ENCODE measurements around the gene SUGCT. TPM values are rescaled to one million over a fixed set of nuclear protein-coding genes. Genes with fewer than 3 reads are reported as not detected.

SUGCT gene
- polyA plus RNA-seq, 1 of the 3 experiments (the other 2 are of a cell fraction), result 53.7 TPM

DNA sequence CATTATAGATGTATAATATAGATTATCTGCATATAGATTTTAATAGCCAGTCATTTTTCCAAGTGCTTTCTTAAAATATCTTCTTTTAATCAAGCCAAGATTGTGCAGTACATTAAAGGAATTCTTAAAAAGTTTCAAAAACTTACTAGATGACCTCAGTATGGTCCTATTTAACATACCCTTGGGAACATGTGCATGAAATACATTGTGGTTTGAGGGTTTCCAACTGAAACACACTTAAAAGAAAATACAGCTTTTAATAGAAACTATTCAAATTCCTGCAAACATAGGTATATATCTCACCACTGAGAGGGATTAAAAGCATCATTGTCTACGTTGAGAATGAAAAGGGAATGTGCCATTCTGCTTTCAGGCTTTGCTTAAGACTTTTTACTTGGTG is 364.9 kb downstream of the SUGCT start:
- ChIA-PET CTCF (interaction anchor here (3.6 kb wide), 1 partner anchor 16 kb away, joined by 15 read pairs; no protein-coding TSS in a partner anchor), POLR2A (no interaction called here)
- Histone ChIP-seq H3K4me2 (no peak overlapping the region), H3K27me3 (ENCODE audit: insufficient read depth) (no peaks in the 10 kb centered on the region), H2AFZ (ENCODE audit: low read depth) (no peak overlapping the region), H3K79me2 (ENCODE audit: insufficient read depth) (peaks cover 52% of the 10 kb centered on the region), H3K9ac (no peak overlapping the region; the same call in 1 of the 2 replicates), H3K9me3 (peaks cover 12% of the 10 kb centered on the region; the same call in 1 of the 2 replicates), H3K36me3 (replicated peaks in 1 of 2; ENCODE audit: control insufficient read depth in 1 of 2, insufficient read depth in 2 of 2, low read length in 1 of 2) (peaks cover 43 to 99% of the 10 kb centered on the region in 2 experiments), H3K27ac (ENCODE audit: low read depth in 2 of 2, low read length in 1 of 2) (peak overlapping the region; percentile 56 to 95), H3F3A (replicated peaks; ENCODE audit: insufficient read depth) (peaks cover 53% of the 10 kb centered on the region), H3K4me1 (ENCODE audit: control insufficient read depth in 1 of 2, insufficient read depth in 2 of 2, low read depth in 1 of 2, low read length in 1 of 2) (peaks cover 0 to 2% of the 10 kb centered on the region in 2 experiments; a peak in 2 of 4 replicates), H3K9me2 (no peaks in the 10 kb centered on the region), H4K20me1 (ENCODE audit: insufficient read depth) (no peaks in the 10 kb centered on the region), H3K4me3 (ENCODE audit: low read depth in 2 of 2, low read length in 1 of 2) (no peak overlapping the region)
- WGBS (ENCODE audit: low lambda C conversion rate), result 28% methylated on average over 1 of the region's 1 CpG
- DNase-seq, result no peak
- TF ChIP-seq REST (IDR thresholded peaks at IDR 0.05; ENCODE audit: low read depth, low read length) (no peak), MEF2A (IDR thresholded peaks at IDR 0.05; ENCODE audit: borderline replicate concordance, low read depth) (peak; percentile 63; the same call in 1 of the 2 replicates), ZBTB33 (IDR thresholded peaks at IDR 0.05; ENCODE audit: borderline replicate concordance, low read depth) (no peak), FOXJ3 (CRISPR knock-in tag; IDR thresholded peaks at IDR 0.05) (no peak), GATA2 (CRISPR knock-in tag; IDR thresholded peaks at IDR 0.05) (no peak), GABPA (IDR thresholded peaks at IDR 0.05; ENCODE audit: low read depth) (no peak), SMC3 (IDR thresholded peaks at IDR 0.05; ENCODE audit: low read depth, low read length) (no peak), SIN3A (IDR thresholded peaks at IDR 0.05; ENCODE audit: borderline replicate concordance, low read depth, low read length) (no peak), FOSL2 (IDR thresholded peaks at IDR 0.05; ENCODE audit: borderline replicate concordance, low read depth) (peak; percentile 6; the same call in 1 of the 2 replicates), ELF1 (IDR thresholded peaks at IDR 0.05) (no peak), RAD21 (IDR thresholded peaks at IDR 0.05; ENCODE audit: low read length) (no peak), NRF1 (IDR thresholded peaks at IDR 0.05; ENCODE audit: low read depth, low read length) (no peak), IRF3 (IDR thresholded peaks at IDR 0.05; ENCODE audit: low read depth, low read length) (no peak), EP300 (IDR thresholded peaks at IDR 0.05; ENCODE audit: borderline replicate concordance in 1 of 2, low read depth in 1 of 2, low read length in 1 of 2) (peak in 1 of 2 experiments; percentile 90; a peak in 2 of 4 replicates), TCF12 (IDR thresholded peaks at IDR 0.05) (peak; percentile 88), RCOR1 (IDR thresholded peaks at IDR 0.05; ENCODE audit: low read length) (no peak), RFX5 (IDR thresholded peaks at IDR 0.05; ENCODE audit: low read length) (no peak), CHD2 (IDR thresholded peaks at IDR 0.05; ENCODE audit: low read length, partially characterized antibody) (no peak), FOXM1 (IDR thresholded peaks at IDR 0.05; ENCODE audit: low read depth) (peak; percentile 91), NFIC (IDR thresholded peaks at IDR 0.05; ENCODE audit: borderline replicate concordance) (peak; percentile 64; the same call in 1 of the 2 replicates), RXRA (IDR thresholded peaks at IDR 0.05; ENCODE audit: borderline replicate concordance, low read depth) (peak; percentile 16; the same call in 1 of the 2 replicates), YY1 (IDR thresholded peaks at IDR 0.05; ENCODE audit: low read depth) (no peak), EZH2phosphoT487 (IDR thresholded peaks at IDR 0.05; ENCODE audit: borderline replicate concordance, low read depth) (no peak), PBX3 (IDR thresholded peaks at IDR 0.05) (peak; percentile 21; the same call in 1 of the 2 replicates), MXI1 (IDR thresholded peaks at IDR 0.05; ENCODE audit: low read depth, low read length) (no peak)
- TF ChIP-seq, protein P1, sequence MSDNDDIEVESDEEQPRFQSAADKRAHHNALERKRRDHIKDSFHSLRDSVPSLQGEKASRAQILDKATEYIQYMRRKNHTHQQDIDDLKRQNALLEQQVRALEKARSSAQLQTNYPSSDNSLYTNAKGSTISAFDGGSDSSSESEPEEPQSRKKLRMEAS (IDR thresholded peaks at IDR 0.05; ENCODE audit: low read depth), result no peak
- TF ChIP-seq, protein P2, sequence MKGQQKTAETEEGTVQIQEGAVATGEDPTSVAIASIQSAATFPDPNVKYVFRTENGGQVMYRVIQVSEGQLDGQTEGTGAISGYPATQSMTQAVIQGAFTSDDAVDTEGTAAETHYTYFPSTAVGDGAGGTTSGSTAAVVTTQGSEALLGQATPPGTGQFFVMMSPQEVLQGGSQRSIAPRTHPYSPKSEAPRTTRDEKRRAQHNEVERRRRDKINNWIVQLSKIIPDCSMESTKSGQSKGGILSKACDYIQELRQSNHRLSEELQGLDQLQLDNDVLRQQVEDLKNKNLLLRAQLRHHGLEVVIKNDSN (IDR thresholded peaks at IDR 0.05; ENCODE audit: borderline replicate concordance, low read depth), result no peak

Data from SK-N-SH (cell line).